MCF 10A (cell line): ENCODE results near the gene ARMCX4. TPM values are rescaled to one million over a fixed set of nuclear protein-coding genes. Genes with fewer than 3 reads are reported as not detected.

Experiments
- BruUV-seq: library from RNA; stranded (reverse); fragments of 400-500 nt; replicated peaks from 2 replicates; lab custom pipeline; 2021; lab: Mats Ljungman, UMichigan
- CTCF ChIA-PET: fragments of 300-600 bp; sonication (Branson Sonifier 250); formaldehyde crosslinking; extraction: SDS; loops from one replicate; lab custom pipeline; 2021; ENCODE audit warnings: antibody characterized with exemption, inconsistent platforms; lab: Yijun Ruan, JAX
- POLR2A ChIA-PET: fragments of 300-600, 350-650 bp; sonication (Branson Sonifier 250); formaldehyde crosslinking; extraction: SDS; loops from one replicate; lab custom pipeline; 2020; ENCODE audit warnings: antibody characterized with exemption, inconsistent platforms; lab: Yijun Ruan, JAX
- DNase-seq: peaks from one replicate; pipeline ENCODE4 v3.0.0-alpha.2; 2018; ENCODE audit not compliant: unreplicated experiment
- H3K27ac Mint-ChIP-seq: one replicate; pipeline ENCODE4 v1.8.0; 2022; ENCODE audit warnings: mild to moderate bottlenecking, low read depth, mixed read lengths; ENCODE audit not compliant: unreplicated experiment
- H3K27me3 Mint-ChIP-seq: one replicate; pipeline ENCODE4 v1.8.0; 2022; ENCODE audit warnings: mixed read lengths; ENCODE audit not compliant: insufficient read depth, unreplicated experiment
- H3K36me3 Mint-ChIP-seq: one replicate; pipeline ENCODE4 v1.8.0; 2022; ENCODE audit warnings: mild to moderate bottlenecking, moderate library complexity, mixed read lengths; ENCODE audit not compliant: insufficient read depth, unreplicated experiment
- H3K4me1 Mint-ChIP-seq: one replicate; pipeline ENCODE4 v1.8.0; 2022; ENCODE audit warnings: mixed read lengths; ENCODE audit not compliant: insufficient read depth, unreplicated experiment
- H3K4me3 Mint-ChIP-seq: one replicate; pipeline ENCODE4 v1.8.0; 2022; ENCODE audit warnings: mild to moderate bottlenecking, moderate library complexity, mixed read lengths; ENCODE audit not compliant: unreplicated experiment
- H3K9me3 Mint-ChIP-seq: one replicate; pipeline ENCODE4 v1.8.0; 2022; ENCODE audit warnings: mixed read lengths; ENCODE audit not compliant: unreplicated experiment
- CTCF ChIP-seq: fragments of 200-600 bp; IDR thresholded peaks from one replicate; pipeline ENCODE4 v1.8.0; 2022; ENCODE audit warnings: antibody characterized with exemption, mild to moderate bottlenecking; ENCODE audit not compliant: unreplicated experiment
- intact Hi-C: fragments of 100-400 bp; cut with micrococcal nuclease; formaldehyde crosslinking; loops from 2 replicates; pipeline ENCODE4 v1.14.1; 2022
- total RNA-seq: library from RNA; stranded (reverse); gene quantifications from 2 replicates; pipeline ENCODE4 v1.2.3, GENCODE V29; 2022

The ARMCX4 gene
- total RNA-seq, 1 experiment from 2014 or later, result not detected

GRCh38 chrX:101478366-101478765 is 6.9 kb upstream of the ARMCX4 start:
- no TSS peak for BruUV-seq
- H3K4me1 Mint-ChIP-seq, result no peaks in the 10 kb centered on the region

GRCh38 chrX:101482296-101482695 is 3.0 kb upstream of the ARMCX4 start:
- CTCF ChIA-PET, result interaction anchor here (0.6 to 0.7 kb wide), 2 partner anchors 275 to 1454 kb away, joined by 3 to 4 read pairs; no protein-coding TSS in a partner anchor
- Mint-ChIP-seq H3K27ac (no peak overlapping the region), H3K36me3 (no peaks in the 10 kb centered on the region), H3K4me3 (no peak overlapping the region), H3K27me3 (peaks cover 28% of the 10 kb centered on the region), H3K9me3 (peaks cover 5% of the 10 kb centered on the region), H3K4me1 (no peaks in the 10 kb centered on the region)
- DNase-seq, result no peak
- intact Hi-C loops, result no loop called here
- POLR2A ChIA-PET, result no interaction called here
- no peak for TF ChIP-seq CTCF
- no TSS peak for BruUV-seq

More at GRCh38 chrX:101478366-101478765, 6.9 kb upstream of the ARMCX4 start:
- ChIA-PET CTCF (no interaction called here), POLR2A (interaction anchor here (0.6 kb wide), 1 partner anchor 397 kb away, joined by 4 read pairs; no protein-coding TSS in a partner anchor)
- H3K4me3 Mint-ChIP-seq, result no peak overlapping the region
- H3K9me3 Mint-ChIP-seq, result no peaks in the 10 kb centered on the region
- TF ChIP-seq CTCF, result no peak
- no peak for DNase-seq
- peaks cover 29% of the 10 kb centered on the region for H3K27me3 Mint-ChIP-seq
- no peak overlapping the region for H3K27ac Mint-ChIP-seq
- intact Hi-C loops, result no loop called here
- peaks cover 7% of the 10 kb centered on the region for H3K36me3 Mint-ChIP-seq

- no peak for TF ChIP-seq CTCF
- Mint-ChIP-seq H3K36me3 (peaks cover 5% of the 10 kb centered on the region), H3K4me3 (no peak overlapping the region), H3K27me3 (peaks cover 18% of the 10 kb centered on the region), H3K9me3 (peaks cover 12% of the 10 kb centered on the region), H3K27ac (no peak overlapping the region), H3K4me1 (no peaks in the 10 kb centered on the region)
- CTCF ChIA-PET, result no interaction called here
- BruUV-seq, result no TSS peak
- DNase-seq, result no peak
- POLR2A ChIA-PET, result no interaction called here
- intact Hi-C loops, result no loop called here
Measured at GRCh38 chrX:101483705-101484104, 1.6 kb upstream of the ARMCX4 start.

- CTCF ChIA-PET, result interaction anchor here (0.6 kb wide), 1 partner anchor 88 kb away, joined by 3 read pairs; no protein-coding TSS in a partner anchor
- no peak for TF ChIP-seq CTCF
- Mint-ChIP-seq H3K9me3 (peaks cover 14% of the 10 kb centered on the region), H3K36me3 (peaks cover 6% of the 10 kb centered on the region), H3K4me1 (no peaks in the 10 kb centered on the region), H3K4me3 (no peak overlapping the region), H3K27me3 (peaks cover 14% of the 10 kb centered on the region), H3K27ac (no peak overlapping the region)
- no TSS peak for BruUV-seq
- DNase-seq, result no peak
- POLR2A ChIA-PET, result no interaction called here
- intact Hi-C loops, result no loop called here
Measured at GRCh38 chrX:101484135-101484534, 1.1 kb upstream of the ARMCX4 start.
